Lower leg skin (tissue), 3 donors: ENCODE results near the gene CCDC33.
"Not testable (repeated sequence)": the region's sequence is repeated elsewhere in the genome, so short reads cannot be mapped to it uniquely, and the experiment has no call there.

Experiments used
- POLR2A ChIP-seq, 2 donors: fragments of 450-650 bp; IDR thresholded peaks; one replicate each; pipeline ENCODE4 v1.6.1; 2016 to 2017; ENCODE audit warnings: antibody characterized with exemption in 2 of 2, mild to moderate bottlenecking in 1 of 2, moderate library complexity in 1 of 2
- TF ChIP-seq, protein P1 (sequence below), 3 donors: fragments of 450-650 bp; IDR thresholded peaks; one replicate each; pipeline ENCODE4 v1.5.1; 2016; ENCODE audit warnings: antibody characterized with exemption in 3 of 3, mild to moderate bottlenecking in 3 of 3, moderate library complexity in 2 of 3

- TF ChIP-seq, protein P1, sequence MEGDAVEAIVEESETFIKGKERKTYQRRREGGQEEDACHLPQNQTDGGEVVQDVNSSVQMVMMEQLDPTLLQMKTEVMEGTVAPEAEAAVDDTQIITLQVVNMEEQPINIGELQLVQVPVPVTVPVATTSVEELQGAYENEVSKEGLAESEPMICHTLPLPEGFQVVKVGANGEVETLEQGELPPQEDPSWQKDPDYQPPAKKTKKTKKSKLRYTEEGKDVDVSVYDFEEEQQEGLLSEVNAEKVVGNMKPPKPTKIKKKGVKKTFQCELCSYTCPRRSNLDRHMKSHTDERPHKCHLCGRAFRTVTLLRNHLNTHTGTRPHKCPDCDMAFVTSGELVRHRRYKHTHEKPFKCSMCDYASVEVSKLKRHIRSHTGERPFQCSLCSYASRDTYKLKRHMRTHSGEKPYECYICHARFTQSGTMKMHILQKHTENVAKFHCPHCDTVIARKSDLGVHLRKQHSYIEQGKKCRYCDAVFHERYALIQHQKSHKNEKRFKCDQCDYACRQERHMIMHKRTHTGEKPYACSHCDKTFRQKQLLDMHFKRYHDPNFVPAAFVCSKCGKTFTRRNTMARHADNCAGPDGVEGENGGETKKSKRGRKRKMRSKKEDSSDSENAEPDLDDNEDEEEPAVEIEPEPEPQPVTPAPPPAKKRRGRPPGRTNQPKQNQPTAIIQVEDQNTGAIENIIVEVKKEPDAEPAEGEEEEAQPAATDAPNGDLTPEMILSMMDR (IDR thresholded peaks at IDR 0.05): not testable (repeated sequence)
- TF ChIP-seq POLR2A (IDR thresholded peaks at IDR 0.05): not testable (repeated sequence)
Measured at GRCh38 chr15:74353992-74354391, 117.9 kb downstream of the CCDC33 start.
